ENCODE measurements around the gene DBN1. TPM values are rescaled to one million over a fixed set of nuclear protein-coding genes. Genes with fewer than 3 reads are reported as not detected.
A peak's percentile ranks its signal among the peaks of the same experiment; 100 is the strongest.

DBN1 gene
- total and polyA plus RNA-seq, 9 of the 15 experiments (the other 6 are each of a cell fraction or from before 2014, with no cell fraction given) = 0.25 to 87.2 (median 27.9) TPM

DNA sequence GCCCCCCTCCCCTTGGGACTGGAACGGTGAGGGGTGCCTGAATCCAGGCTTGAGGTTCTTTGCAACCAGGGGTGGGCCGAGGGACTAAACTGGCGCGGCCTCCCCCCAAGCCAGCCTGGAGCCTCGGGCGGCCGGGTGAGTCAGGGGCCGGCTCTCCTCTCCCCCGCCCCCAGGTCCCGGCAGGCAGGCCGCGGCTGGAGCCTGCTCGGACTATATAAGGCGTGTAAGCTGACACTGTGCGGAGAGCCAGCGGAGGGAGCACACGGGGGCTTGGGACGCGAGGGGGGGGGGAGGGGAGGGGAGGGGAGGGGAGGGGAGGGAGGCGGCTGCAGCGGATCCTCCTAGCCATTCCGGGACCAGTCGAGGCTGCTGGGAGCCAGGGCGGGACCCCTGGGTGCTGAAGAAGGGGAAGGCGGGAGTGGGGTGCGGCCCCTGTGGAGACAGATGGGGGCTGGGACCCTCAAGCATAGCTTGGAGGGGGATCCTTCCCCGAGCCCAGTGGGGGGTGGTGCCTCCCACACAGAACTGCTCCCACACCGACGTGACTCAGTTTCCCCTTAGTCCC, 23.4 kb upstream of the DBN1 start (continued):
- TF ChIP-seq, protein P1, sequence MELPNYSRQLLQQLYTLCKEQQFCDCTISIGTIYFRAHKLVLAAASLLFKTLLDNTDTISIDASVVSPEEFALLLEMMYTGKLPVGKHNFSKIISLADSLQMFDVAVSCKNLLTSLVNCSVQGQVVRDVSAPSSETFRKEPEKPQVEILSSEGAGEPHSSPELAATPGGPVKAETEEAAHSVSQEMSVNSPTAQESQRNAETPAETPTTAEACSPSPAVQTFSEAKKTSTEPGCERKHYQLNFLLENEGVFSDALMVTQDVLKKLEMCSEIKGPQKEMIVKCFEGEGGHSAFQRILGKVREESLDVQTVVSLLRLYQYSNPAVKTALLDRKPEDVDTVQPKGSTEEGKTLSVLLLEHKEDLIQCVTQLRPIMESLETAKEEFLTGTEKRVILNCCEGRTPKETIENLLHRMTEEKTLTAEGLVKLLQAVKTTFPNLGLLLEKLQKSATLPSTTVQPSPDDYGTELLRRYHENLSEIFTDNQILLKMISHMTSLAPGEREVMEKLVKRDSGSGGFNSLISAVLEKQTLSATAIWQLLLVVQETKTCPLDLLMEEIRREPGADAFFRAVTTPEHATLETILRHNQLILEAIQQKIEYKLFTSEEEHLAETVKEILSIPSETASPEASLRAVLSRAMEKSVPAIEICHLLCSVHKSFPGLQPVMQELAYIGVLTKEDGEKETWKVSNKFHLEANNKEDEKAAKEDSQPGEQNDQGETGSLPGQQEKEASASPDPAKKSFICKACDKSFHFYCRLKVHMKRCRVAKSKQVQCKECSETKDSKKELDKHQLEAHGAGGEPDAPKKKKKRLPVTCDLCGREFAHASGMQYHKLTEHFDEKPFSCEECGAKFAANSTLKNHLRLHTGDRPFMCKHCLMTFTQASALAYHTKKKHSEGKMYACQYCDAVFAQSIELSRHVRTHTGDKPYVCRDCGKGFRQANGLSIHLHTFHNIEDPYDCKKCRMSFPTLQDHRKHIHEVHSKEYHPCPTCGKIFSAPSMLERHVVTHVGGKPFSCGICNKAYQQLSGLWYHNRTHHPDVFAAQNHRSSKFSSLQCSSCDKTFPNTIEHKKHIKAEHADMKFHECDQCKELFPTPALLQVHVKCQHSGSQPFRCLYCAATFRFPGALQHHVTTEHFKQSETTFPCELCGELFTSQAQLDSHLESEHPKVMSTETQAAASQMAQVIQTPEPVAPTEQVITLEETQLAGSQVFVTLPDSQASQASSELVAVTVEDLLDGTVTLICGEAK (IDR thresholded peaks at IDR 0.05) = peak; percentile 2; the same call in 1 of the 2 replicates
- TF ChIP-seq, protein P1 (CRISPR knock-in tag; IDR thresholded peaks at IDR 0.05) = no peak
- TF ChIP-seq, protein P2, sequence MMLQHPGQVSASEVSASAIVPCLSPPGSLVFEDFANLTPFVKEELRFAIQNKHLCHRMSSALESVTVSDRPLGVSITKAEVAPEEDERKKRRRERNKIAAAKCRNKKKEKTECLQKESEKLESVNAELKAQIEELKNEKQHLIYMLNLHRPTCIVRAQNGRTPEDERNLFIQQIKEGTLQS (IDR thresholded peaks at IDR 0.05) = peak; percentile 52; the same call in 1 of the 2 replicates
- TF ChIP-seq, protein P2 (CRISPR knock-in tag; conservative IDR thresholded peaks at IDR 0.05) = no peak
- no peak for TF ChIP-seq ZNF324 (CRISPR knock-in tag; IDR thresholded peaks at IDR 0.05)
- TF ChIP-seq ZNF263 (CRISPR knock-in tag; IDR thresholded peaks at IDR 0.05; ENCODE audit: borderline replicate concordance) = peak; percentile 44; the same call in 1 of the 2 replicates
- peak in 1 of 3 experiments; percentile 33 for TF ChIP-seq YY1 (IDR thresholded peaks at IDR 0.05; ENCODE audit: borderline replicate concordance in 1 of 3, control insufficient read depth in 1 of 3, extremely low read depth in 1 of 3, insufficient read depth in 3 of 3, insufficient read length in 1 of 3, insufficient replicate concordance in 2 of 3, low read depth in 1 of 3, low read length in 2 of 3)
- 0 out of 2 replicates have a peak, but pooled peaks have one; percentile 0 for TF ChIP-seq HNRNPL (IDR thresholded peaks at IDR 0.05; ENCODE audit: low read depth, low read length)
- TF ChIP-seq, protein P3, sequence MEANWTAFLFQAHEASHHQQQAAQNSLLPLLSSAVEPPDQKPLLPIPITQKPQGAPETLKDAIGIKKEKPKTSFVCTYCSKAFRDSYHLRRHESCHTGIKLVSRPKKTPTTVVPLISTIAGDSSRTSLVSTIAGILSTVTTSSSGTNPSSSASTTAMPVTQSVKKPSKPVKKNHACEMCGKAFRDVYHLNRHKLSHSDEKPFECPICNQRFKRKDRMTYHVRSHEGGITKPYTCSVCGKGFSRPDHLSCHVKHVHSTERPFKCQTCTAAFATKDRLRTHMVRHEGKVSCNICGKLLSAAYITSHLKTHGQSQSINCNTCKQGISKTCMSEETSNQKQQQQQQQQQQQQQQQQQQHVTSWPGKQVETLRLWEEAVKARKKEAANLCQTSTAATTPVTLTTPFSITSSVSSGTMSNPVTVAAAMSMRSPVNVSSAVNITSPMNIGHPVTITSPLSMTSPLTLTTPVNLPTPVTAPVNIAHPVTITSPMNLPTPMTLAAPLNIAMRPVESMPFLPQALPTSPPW (CRISPR knock-in tag; IDR thresholded peaks at IDR 0.05) = peak; percentile 91
- TF ChIP-seq CBX3 (IDR thresholded peaks at IDR 0.05; ENCODE audit: borderline replicate concordance in 1 of 2, low read length in 2 of 2) = no peak
- TF ChIP-seq RCOR1 (IDR thresholded peaks at IDR 0.05; ENCODE audit: borderline replicate concordance in 1 of 2, low read depth in 2 of 2, low read length in 2 of 2) = peak in 1 of 2 experiments; percentile 26; a peak in 1 of 4 replicates
- peak; percentile 33; the same call in 1 of the 2 replicates for TF ChIP-seq RFX7 (CRISPR knock-in tag; IDR thresholded peaks at IDR 0.05)
- peak; percentile 82 for TF ChIP-seq FOSL1 (tag; conservative IDR thresholded peaks at IDR 0.05)
- peak; percentile 93 for TF ChIP-seq TBP (optimal IDR thresholded peaks at IDR 0.05; ENCODE audit: low read depth, low read length)

Data from K562 (cell line).